Large intestine (tissue), 3 donors: ENCODE results near the gene MSI2. TPM values are rescaled to one million over a fixed set of nuclear protein-coding genes. Genes with fewer than 3 reads are reported as not detected.

ENCODE experiments used
- DNase-seq, 2 donors: peaks; one replicate each; pipeline versions ENCODE4 v3.0.0 to v3.0.0-alpha.2; 2013
- H3K27ac ChIP-seq: one replicate; pipeline ENCODE4 v1.5.1; 2013; ENCODE audit warnings: low read length
- H3K27me3 ChIP-seq: 2 replicates; pipeline ENCODE4 v1.6.1; 2013; ENCODE audit warnings: low read length; ENCODE audit not compliant: control insufficient read depth, insufficient read depth
- H3K36me3 ChIP-seq: 2 replicates; pipeline ENCODE4 v1.6.1; 2013; ENCODE audit warnings: low read length; ENCODE audit not compliant: control insufficient read depth, insufficient read depth
- H3K4me1 ChIP-seq: one replicate; pipeline ENCODE4 v1.6.1; 2013; ENCODE audit warnings: low read length; ENCODE audit not compliant: control insufficient read depth, insufficient read depth
- H3K4me3 ChIP-seq: one replicate; pipeline ENCODE4 v1.5.1; 2013; ENCODE audit warnings: low read length
- H3K9me3 ChIP-seq: one replicate; pipeline ENCODE4 v1.6.1; 2013; ENCODE audit warnings: mild to moderate bottlenecking, low read depth, low read length, moderate library complexity; ENCODE audit not compliant: control insufficient read depth
- WGBS: methylation state at CpG from one replicate; pipeline ENCODE4 v1.1.5; 2013; ENCODE audit warnings: low lambda C conversion rate; ENCODE audit not compliant: insufficient coverage; 5-methylcytosine and 5-hydroxymethylcytosine counted together
- polyA plus RNA-seq: library from polyadenylated mRNA; unstranded; fragments of 120-200 nt; gene quantifications from one replicate; pipeline ENCODE4 v1.2.1, GENCODE V29; 2013

The MSI2 gene
- polyA plus RNA-seq, 1 donor: 46.1 TPM

DNA sequence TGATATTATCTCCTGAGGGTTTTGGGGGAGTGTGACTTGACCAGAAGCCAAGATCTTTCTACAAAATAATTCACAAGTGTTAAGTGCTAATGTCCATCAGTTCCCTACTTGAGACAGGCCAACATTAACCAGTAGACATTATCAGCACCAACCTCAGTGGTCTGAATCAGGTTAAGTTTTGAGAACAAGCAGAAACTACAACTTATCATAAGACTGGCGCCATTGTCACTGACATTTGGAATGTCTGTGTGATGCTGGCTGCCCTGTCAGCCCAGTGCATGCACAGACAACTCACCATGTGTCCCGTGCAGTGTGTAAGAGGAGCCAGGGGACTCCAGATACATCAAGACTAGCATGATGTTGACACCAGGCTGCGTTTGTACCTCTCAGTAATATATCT is 412.0 kb downstream of the MSI2 start:
- Histone ChIP-seq H3K27ac (no peak overlapping the region), H3K9me3 (no peaks in the 10 kb centered on the region), H3K27me3 (no peaks in the 10 kb centered on the region), H3K36me3 (peaks cover 8% of the 10 kb centered on the region), H3K4me3 (no peak overlapping the region), H3K4me1 (no peaks in the 10 kb centered on the region)
- DNase-seq: no peak
- WGBS: no CpG with 5 or more reads among the region's 3 CpGs

DNA sequence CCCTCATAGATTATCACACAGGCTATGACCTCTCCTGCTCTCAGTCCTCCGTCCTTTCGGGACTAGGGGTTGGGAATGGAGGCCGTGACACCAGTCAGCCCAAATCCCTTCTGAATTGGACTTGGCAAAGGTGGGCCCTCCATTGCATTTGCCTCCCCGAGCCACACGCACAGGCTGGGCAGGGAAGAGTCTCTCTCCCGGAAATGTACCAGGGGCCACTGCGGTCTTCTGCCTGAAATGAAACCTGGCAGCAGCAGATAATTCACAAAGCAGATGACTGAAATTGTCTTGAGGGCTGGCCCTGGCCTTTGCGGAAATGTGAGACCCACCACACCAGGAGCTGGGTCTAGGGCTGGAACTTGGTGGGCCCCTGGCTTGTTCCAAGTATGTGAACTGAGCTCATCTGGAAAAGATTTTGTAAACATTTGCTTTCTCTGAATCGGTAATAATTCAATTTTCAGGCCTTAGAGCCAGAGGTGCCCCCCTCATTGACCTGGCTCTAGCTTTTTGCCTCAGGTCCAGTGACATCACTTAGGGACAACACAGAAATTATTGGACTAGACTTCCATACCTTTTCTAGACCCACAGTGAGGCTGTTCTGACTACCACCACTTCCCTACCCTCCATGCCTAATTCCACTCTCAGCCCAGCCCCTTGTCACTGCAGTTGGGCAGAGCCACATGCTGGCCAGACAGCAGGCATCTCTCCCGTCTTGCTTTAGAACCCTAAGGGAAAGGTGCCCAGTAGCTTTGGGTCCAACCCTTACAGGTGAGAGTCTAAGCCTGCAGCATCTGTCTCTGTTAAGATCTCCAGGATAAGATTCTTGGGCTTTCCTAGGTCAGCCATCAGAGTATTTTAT is 413.6 kb downstream of the MSI2 start:
- no peak for DNase-seq
- Histone ChIP-seq H3K9me3 (no peaks in the 10 kb centered on the region), H3K4me1 (no peaks in the 10 kb centered on the region), H3K27me3 (no peaks in the 10 kb centered on the region), H3K4me3 (no peak overlapping the region), H3K27ac (no peak overlapping the region), H3K36me3 (peaks cover 9% of the 10 kb centered on the region)
- WGBS: no CpG with 5 or more reads among the region's 10 CpGs

DNA sequence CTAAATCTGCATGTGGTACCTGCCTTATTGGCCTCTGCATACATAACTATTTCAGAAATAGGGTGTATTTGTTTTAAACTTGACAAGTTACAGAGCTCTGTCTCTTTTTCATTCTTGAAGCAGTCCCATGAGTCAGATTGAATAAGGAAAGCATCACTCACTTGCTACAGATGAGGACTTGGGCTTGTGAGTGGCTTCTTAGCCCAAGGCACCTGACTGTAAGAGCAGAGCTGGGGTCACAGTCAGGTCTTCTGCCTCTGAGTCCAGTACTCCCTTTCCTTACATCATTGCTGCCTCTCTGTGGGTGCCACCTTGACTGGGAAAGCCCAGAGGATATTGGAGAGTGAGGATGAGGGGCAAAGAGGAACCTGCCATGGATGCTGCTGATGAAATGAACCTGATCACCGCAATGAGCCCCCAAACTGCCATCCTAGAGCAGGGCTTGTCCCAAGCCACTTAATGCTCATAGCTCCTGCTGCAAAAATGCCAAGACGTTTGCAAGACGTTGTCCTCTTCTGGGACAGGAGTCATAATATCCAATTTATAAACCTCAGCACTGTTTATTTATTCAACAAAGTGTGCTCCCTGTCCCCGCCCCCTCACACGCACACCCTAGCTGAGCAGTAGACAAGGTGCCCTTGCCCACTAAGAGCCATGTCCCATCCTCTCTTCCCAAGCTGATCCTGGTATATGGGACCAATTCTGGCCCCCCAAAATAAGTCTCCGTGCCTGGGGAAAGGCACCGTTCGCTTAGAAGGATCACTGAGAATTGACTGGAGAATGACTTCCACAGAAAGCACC is 414.6 kb downstream of the MSI2 start:
- H3K9me3 ChIP-seq: no peaks in the 10 kb centered on the region
- H3K36me3 ChIP-seq: peaks cover 19% of the 10 kb centered on the region
- WGBS: no CpG with 5 or more reads among the region's 8 CpGs
- DNase-seq: no peak
- no peak overlapping the region for H3K27ac ChIP-seq
- H3K27me3 ChIP-seq: no peaks in the 10 kb centered on the region
- H3K4me1 ChIP-seq: no peaks in the 10 kb centered on the region
- H3K4me3 ChIP-seq: no peak overlapping the region

DNA sequence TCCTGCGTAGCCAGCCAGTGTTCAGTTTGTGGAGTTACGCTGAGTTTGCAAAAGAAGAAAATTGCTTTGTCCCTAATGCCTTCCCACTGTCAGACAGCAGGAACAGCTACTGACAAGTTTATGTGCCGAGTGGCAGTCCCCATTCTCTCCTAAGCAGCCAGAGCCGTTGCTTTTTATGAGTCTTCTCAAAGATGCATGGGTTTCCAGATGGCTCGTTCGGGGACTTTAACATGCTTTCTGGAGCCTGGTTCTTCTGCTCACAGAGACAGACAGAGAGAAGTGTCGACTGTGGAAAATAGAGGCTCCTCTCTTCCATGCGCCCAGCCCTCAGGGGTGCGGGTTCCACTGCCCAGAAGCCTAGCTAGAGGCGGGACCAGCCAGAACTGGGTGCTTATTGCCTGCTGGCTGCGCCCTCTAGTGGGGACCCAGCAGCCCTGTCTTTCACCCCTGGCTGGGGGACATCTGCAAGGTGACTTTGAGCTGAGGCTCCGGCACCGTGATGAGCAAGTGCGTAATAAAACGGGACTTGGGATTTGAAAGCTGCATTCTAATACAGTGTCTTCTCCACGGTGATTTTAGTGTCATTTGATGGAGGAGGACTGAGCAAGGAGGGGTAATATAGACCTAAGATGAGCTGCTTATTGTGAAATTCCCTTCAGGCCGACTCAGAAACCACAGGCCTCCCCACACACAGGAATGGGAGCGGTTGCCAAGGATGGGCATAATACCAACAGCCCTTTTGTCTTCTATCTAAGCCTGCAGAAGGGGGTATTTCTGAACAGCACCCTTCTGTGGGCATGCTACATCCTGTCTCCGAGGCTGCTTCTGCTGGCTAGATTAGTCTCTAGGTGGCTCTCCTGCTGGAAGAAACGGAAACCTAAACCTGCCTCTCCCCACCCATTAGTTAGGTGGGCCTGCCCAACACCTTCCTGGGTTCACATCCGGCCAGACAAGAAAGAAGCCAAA is 415.6 kb downstream of the MSI2 start:
- Histone ChIP-seq H3K4me1 (no peaks in the 10 kb centered on the region), H3K36me3 (peaks cover 23% of the 10 kb centered on the region), H3K27me3 (no peaks in the 10 kb centered on the region), H3K9me3 (no peaks in the 10 kb centered on the region), H3K4me3 (no peak overlapping the region), H3K27ac (no peak overlapping the region)
- 71% methylated on average over 1 of the region's 21 CpGs for WGBS
- peak; percentile 53 to 61 for DNase-seq

DNA sequence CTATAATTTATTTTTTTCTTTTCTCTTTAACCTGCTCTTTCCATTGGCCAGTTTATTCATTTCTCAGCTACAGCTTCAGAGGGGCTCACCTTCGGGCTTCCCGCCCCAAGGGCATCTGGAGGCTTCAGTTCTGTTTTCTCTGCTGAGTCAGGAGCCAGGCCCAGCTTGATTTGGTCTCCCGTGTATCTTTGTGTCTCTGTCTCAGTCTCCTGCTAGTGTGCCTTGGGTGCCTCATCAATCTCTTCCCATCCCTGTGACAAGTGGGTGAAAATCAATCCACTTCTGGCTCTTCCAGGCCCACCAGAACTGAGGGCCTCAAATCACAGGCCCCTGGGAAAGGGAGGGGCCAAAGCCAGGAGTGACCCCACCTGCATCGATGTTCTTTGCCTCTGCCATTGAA is 416.6 kb downstream of the MSI2 start:
- DNase-seq: no peak
- Histone ChIP-seq H3K36me3 (peaks cover 22% of the 10 kb centered on the region), H3K4me3 (no peak overlapping the region), H3K9me3 (no peaks in the 10 kb centered on the region), H3K4me1 (no peaks in the 10 kb centered on the region), H3K27ac (no peak overlapping the region), H3K27me3 (no peaks in the 10 kb centered on the region)
- WGBS: no CpG with 5 or more reads among the region's 4 CpGs

DNA sequence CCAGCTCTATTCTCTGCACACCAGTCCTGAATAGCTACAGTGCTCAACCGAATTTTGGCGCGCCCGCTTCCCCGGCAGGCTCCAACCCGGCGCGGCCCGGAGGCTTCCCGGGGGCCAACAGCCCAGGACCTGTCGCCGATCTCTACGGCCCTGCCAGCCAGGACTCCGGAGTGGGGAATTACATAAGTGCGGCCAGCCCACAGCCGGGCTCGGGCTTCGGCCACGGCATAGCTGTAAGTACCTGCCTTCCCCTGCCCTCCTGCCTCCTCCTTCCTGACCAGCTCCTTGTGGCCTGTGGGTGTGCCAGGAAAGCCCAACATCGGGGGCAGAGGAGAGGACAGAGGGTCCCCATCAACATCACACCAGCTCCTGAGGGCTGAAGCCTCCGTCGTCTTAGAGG is 418.6 kb downstream of the MSI2 start:
- no peaks in the 10 kb centered on the region for H3K9me3 ChIP-seq
- WGBS: no CpG with 5 or more reads among the region's 22 CpGs
- no peak overlapping the region for H3K4me3 ChIP-seq
- DNase-seq: no peak
- H3K36me3 ChIP-seq: peaks cover 22% of the 10 kb centered on the region
- H3K27me3 ChIP-seq: no peaks in the 10 kb centered on the region
- no peak overlapping the region for H3K27ac ChIP-seq
- H3K4me1 ChIP-seq: no peaks in the 10 kb centered on the region

DNA sequence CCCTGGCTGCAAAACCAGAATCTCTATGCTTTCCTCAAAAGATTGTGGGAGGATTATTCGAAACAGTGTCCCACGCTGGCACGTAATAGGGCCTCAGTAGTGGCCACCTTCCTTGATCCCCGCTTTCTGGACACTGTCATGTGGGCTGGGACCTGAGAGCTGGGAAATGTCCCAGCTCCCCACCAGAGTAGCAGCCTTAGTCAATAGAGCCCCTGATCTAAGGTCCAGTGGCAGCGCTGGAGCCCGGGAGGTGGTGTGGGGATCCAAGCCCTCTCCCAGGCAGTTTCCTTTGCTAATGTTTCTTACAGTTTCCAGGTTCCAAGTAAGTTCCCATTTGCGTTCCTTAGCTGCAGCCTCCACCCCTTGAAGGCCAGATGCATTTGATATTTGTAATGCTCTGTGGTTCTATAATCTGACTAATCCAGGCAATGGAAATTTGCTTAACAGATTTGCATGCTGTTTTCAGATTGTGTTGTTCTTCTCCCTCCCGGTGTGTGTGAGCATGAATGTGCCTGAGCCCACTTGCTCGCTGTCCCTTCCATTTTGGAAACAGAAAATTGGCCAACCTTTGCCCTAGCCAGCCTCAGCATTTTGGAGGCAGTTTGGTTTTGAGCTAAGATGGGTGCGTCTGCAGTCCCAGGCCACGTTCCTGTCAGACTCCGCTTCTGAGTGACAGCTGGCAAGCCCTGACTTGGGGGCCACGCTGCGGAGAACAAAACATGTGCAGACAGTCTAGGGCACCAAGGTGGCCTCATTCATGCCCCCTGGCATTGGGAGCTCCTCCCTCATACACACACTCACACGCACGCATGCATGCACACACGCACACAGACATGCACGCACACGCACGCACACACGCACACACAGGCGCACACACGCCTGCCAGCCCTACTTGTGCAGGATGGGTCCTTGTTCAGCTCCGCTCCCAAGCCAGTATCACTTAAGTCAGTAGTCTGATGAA is 419.4 kb downstream of the MSI2 start:
- no CpG with 5 or more reads among the region's 24 CpGs for WGBS
- H3K36me3 ChIP-seq: peaks cover 22% of the 10 kb centered on the region
- H3K4me1 ChIP-seq: no peaks in the 10 kb centered on the region
- no peaks in the 10 kb centered on the region for H3K9me3 ChIP-seq
- no peaks in the 10 kb centered on the region for H3K27me3 ChIP-seq
- H3K27ac ChIP-seq: no peak overlapping the region
- no peak for DNase-seq
- H3K4me3 ChIP-seq: no peak overlapping the region

DNA sequence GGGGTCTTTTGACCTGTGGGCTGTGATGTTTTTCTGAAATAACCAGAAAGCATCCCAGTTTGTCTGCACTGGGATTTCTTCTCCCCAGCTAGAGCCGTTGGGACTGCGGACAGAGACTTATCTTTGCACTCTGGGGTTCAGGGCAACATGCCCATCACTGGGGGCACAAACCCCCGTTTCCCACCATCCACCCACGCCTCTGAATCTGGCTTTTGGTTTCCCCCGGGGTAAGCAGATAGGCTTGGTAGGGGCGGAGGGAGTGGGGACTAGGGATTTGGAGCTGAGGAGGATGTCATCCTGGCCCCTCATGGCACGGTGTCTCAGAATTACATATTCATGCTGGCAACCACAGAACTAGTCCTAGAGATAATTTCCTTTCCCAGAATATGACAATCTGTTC is 420.2 kb downstream of the MSI2 start:
- peaks cover 22% of the 10 kb centered on the region for H3K36me3 ChIP-seq
- WGBS: 100% methylated on average over 1 of the region's 7 CpGs

DNA sequence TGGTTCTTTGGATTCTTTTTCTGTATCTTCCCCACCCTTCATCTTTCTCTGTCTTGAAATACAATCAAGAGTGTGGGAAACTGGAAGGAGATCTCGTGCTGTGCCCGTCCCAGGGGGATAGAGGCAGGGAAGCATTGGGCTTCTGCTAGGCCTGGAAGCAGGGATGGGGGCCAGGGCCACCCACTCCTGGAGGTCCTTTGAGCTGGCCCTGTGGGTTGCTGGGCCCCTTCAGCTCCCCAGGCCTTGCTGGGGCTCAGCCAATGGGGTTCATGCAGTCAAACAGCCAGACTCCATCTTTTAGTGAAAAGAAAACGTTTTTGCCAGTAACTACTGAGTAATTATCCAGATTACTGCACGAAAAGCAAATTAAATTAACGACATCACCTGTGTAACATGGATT is 421.0 kb downstream of the MSI2 start:
- H3K4me1 ChIP-seq: no peaks in the 10 kb centered on the region
- H3K27me3 ChIP-seq: no peaks in the 10 kb centered on the region
- no peak overlapping the region for H3K4me3 ChIP-seq
- H3K9me3 ChIP-seq: no peaks in the 10 kb centered on the region
- H3K27ac ChIP-seq: no peak overlapping the region
- DNase-seq: no peak
- no CpG with 5 or more reads among the region's 5 CpGs for WGBS
- peaks cover 22% of the 10 kb centered on the region for H3K36me3 ChIP-seq

More for the DNA sequence above, 420.2 kb downstream of the MSI2 start:
- Histone ChIP-seq H3K4me3 (no peak overlapping the region), H3K4me1 (no peaks in the 10 kb centered on the region), H3K9me3 (no peaks in the 10 kb centered on the region), H3K27ac (no peak overlapping the region), H3K27me3 (no peaks in the 10 kb centered on the region)
- no peak for DNase-seq
